GM12878 (cell line): Measurements from ENCODE around the gene HSBP1L1. TPM values are rescaled to one million over a fixed set of nuclear protein-coding genes. Genes with fewer than 3 reads are reported as not detected.

Source experiments
- ATAC-seq: fragments of 200-7000 bp; cut with Tn5 transposase; 3 replicates; pipeline ENCODE4 v1.9.1; 2020; ENCODE audit warnings: mild to moderate bottlenecking, moderate library complexity
- BruUV-seq: library from RNA; stranded (reverse); fragments of 400-500 nt; replicated peaks from 2 replicates; lab custom pipeline; 2021; lab: Mats Ljungman, UMichigan
- CTCF ChIA-PET: fragments of 300-600 bp; sonication (Branson Sonifier 250); formaldehyde crosslinking; extraction: SDS; loops from one replicate; lab custom pipeline; 2021; ENCODE audit warnings: inconsistent platforms; lab: Yijun Ruan, JAX
- POLR2A ChIA-PET: fragments of 350-600 bp; formaldehyde crosslinking; extraction: SDS; loops from one replicate; lab custom pipeline; 2021; ENCODE audit warnings: inconsistent platforms; lab: Charles Lee
- RAD21 ChIA-PET: fragments of 300-600 bp; sonication (Branson Sonifier 250); formaldehyde crosslinking; loops from one replicate; lab custom pipeline; 2023; ENCODE audit warnings: antibody characterized with exemption; ENCODE audit not compliant: unreplicated experiment; lab: Charles Lee
- SMC1A ChIA-PET: fragments of 300-600 bp; sonication (Branson Sonifier 250); formaldehyde crosslinking; loops from one replicate; lab custom pipeline; 2023; ENCODE audit not compliant: unreplicated experiment, uncharacterized antibody; lab: Charles Lee
- DNase-seq: peaks from one replicate; pipeline ENCODE4 v3.0.0-alpha.2; 2011; ENCODE audit warnings: low read depth, low spot score
- FAIRE-seq: peaks from 3 replicates; lab custom pipeline; 2011; peaks lifted over from hg19 to GRCh38; lab: Jason Lieb, UNC
- H2AFZ ChIP-seq: 2 replicates; pipeline ENCODE4 v1.6.0; 2011; ENCODE audit warnings: low read depth, low read length, control low read depth; ENCODE audit not compliant: control insufficient read depth
- H3K27ac ChIP-seq: 2 replicates; pipeline ENCODE4 v1.5.1; 2011; ENCODE audit warnings: control low read depth; ENCODE audit not compliant: control insufficient read depth, insufficient read depth
- H3K27me3 ChIP-seq, 2 experiments: replicated peaks in 1 of 2; 2 replicates each; pipeline versions ENCODE4 v1.6.0 to v1.6.1; 2011; ENCODE audit warnings: low read length in 1 of 2; ENCODE audit not compliant: control insufficient read depth in 2 of 2, insufficient read depth in 2 of 2
- H3K36me3 ChIP-seq, 2 experiments: 2 replicates each; pipeline ENCODE4 v1.5.1; 2011; ENCODE audit warnings: low read length in 1 of 2; ENCODE audit not compliant: control insufficient read depth in 2 of 2, insufficient read depth in 2 of 2
- H3K4me1 ChIP-seq: 2 replicates; pipeline ENCODE4 v1.6.1; 2011; ENCODE audit warnings: mild to moderate bottlenecking, low read length, moderate library complexity, mixed read lengths; ENCODE audit not compliant: control insufficient read depth, insufficient read depth
- H3K4me2 ChIP-seq: 2 replicates; pipeline ENCODE4 v1.6.0; 2011; ENCODE audit warnings: control low read depth; ENCODE audit not compliant: control insufficient read depth, insufficient read depth
- H3K4me3 ChIP-seq: fragments of 200-600 bp; sonication (generic); 2 replicates; pipeline ENCODE4 v1.5.1; 2016
- H3K79me2 ChIP-seq: 2 replicates; pipeline ENCODE4 v1.6.0; 2011; ENCODE audit warnings: low read length; ENCODE audit not compliant: control insufficient read depth, insufficient read depth
- H3K9ac ChIP-seq: 2 replicates; pipeline ENCODE4 v1.8.0; 2011; ENCODE audit warnings: low read length, control low read depth, mixed read lengths; ENCODE audit not compliant: control insufficient read depth, insufficient read depth
- H3K9me3 ChIP-seq: replicated peaks from 3 replicates; pipeline ENCODE4 v1.5.1; 2011; ENCODE audit warnings: mild to moderate bottlenecking, low read length; ENCODE audit not compliant: control insufficient read depth, insufficient read depth
- H4K20me1 ChIP-seq: 2 replicates; pipeline ENCODE4 v1.6.0; 2011; ENCODE audit not compliant: control insufficient read depth, insufficient read depth
- EP300 ChIP-seq, 2 experiments: fragments of 150-350 bp in 1 of 2; IDR thresholded peaks; 2 replicates each; pipeline ENCODE4 v1.6.1; 2011 to 2012; ENCODE audit warnings: low read depth in 2 of 2, low read length in 2 of 2, borderline replicate concordance in 1 of 2, improper control_type of control experiment in 1 of 2, inconsistent platforms in 1 of 2; ENCODE audit not compliant: control insufficient read depth in 1 of 2
- HDAC6 ChIP-seq: fragments of 200-600 bp; sonication (generic); IDR thresholded peaks from one replicate; pipeline ENCODE4 v1.8.0; 2017; ENCODE audit warnings: antibody characterized with exemption; ENCODE audit not compliant: unreplicated experiment
- IRF4 ChIP-seq: IDR thresholded peaks from 2 replicates; pipeline ENCODE4 v1.6.1; 2011; ENCODE audit warnings: low read depth, low read length
- KDM1A ChIP-seq: fragments of 200-600 bp; sonication (generic); IDR thresholded peaks from 2 replicates; pipeline ENCODE4 v1.6.1; 2016; ENCODE audit warnings: borderline replicate concordance
- NR2C2 ChIP-seq: IDR thresholded peaks from 2 replicates; pipeline ENCODE4 v1.6.1; 2011; ENCODE audit warnings: borderline replicate concordance, low read depth; ENCODE audit not compliant: control insufficient read depth, insufficient read length
- PAX5 ChIP-seq: IDR thresholded peaks from 2 replicates; pipeline ENCODE4 v1.6.1; 2011; ENCODE audit warnings: low read depth, low read length, borderline replicate concordance
- POLR2A ChIP-seq: IDR thresholded peaks from 2 replicates; pipeline ENCODE4 v1.6.1; 2011; ENCODE audit warnings: low read depth, mild to moderate bottlenecking, low read length
- RBBP5 ChIP-seq: fragments of 200-600 bp; sonication (generic); conservative IDR thresholded peaks from 2 replicates; pipeline ENCODE4 v1.6.1; 2016
- RUNX3 ChIP-seq: IDR thresholded peaks from 2 replicates; pipeline ENCODE4 v1.6.1; 2012; ENCODE audit warnings: low read length, inconsistent platforms
- SPI1 ChIP-seq: IDR thresholded peaks from 2 replicates; pipeline ENCODE4 v1.6.1; 2011; ENCODE audit warnings: low read depth, mild to moderate bottlenecking, low read length, moderate library complexity, borderline replicate concordance; ENCODE audit not compliant: insufficient read depth
- TARDBP ChIP-seq: IDR thresholded peaks from 2 replicates; pipeline ENCODE4 v1.6.1; 2016; ENCODE audit warnings: borderline replicate concordance
- ZNF207 ChIP-seq: fragments of 450-650 bp; IDR thresholded peaks from 2 replicates; pipeline ENCODE4 v1.6.1; 2014; ENCODE audit warnings: antibody characterized with exemption, mild to moderate bottlenecking, borderline replicate concordance
- ZNF274 ChIP-seq: IDR thresholded peaks from one replicate; pipeline ENCODE4 v1.8.0; 2011; ENCODE audit not compliant: insufficient read length, insufficient read depth
- ZZZ3 ChIP-seq: IDR thresholded peaks from 2 replicates; pipeline ENCODE4 v1.6.1; 2011; ENCODE audit warnings: low read depth; ENCODE audit not compliant: control insufficient read depth, insufficient read length
- WGBS: methylation state at CpG from one replicate; pipeline ENCODE4 v1.1.6; 2016; ENCODE audit warnings: low lambda C conversion rate; ENCODE audit not compliant: insufficient replicate concordance, insufficient coverage; ENCODE audit errors: missing lambda C conversion rate; 5-methylcytosine and 5-hydroxymethylcytosine counted together
- in situ Hi-C: fragments of 300-500 bp; cut with MboI; formaldehyde crosslinking; loops from 9 replicates; pipeline ENCODE4 v1.14.3; 2018; ENCODE audit warnings: mixed read lengths
- intact Hi-C: fragments of 100-400 bp; cut with micrococcal nuclease; formaldehyde crosslinking; loops from one replicate; pipeline ENCODE4 v1.14.2; 2022; ENCODE audit not compliant: unreplicated experiment
- polyA plus RNA-seq, 11 experiments: library from polyadenylated mRNA; depleted of rRNA in 4 of 11; unstranded in 6 of 11; stranded (reverse) in 5 of 11; fragments of >200 nt; fragmentation: Nextera tagmentation in 4 of 11; fragmentation: Illumina TruSeq in 1 of 11; extraction: Ambion mirVana in 4 of 11; extraction: Trizol in 1 of 11; gene quantifications; 1 replicate in 1 of 11; 2 replicates in 10 of 11; pipeline versions ENCODE4 v1.2.1 to v1.2.3, GENCODE V29; 2011 to 2016; ENCODE audit warnings: inconsistent platforms in 2 of 11, missing spikeins in 2 of 11, low read depth in 1 of 11
- total RNA-seq, 4 experiments: library from RNA; depleted of rRNA in 3 of 4; stranded (reverse); fragments of >200 nt in 3 of 4; fragmentation: Illumina TruSeq in 1 of 4; extraction: Trizol in 1 of 4; gene quantifications; 2 replicates each; pipeline versions ENCODE4 v1.2.1 to v1.2.3, GENCODE V29; 2013 to 2021

Gene HSBP1L1
- total and polyA plus RNA-seq, 10 of the 15 experiments (the other 5 are each of a cell fraction or from before 2014, with no cell fraction given): 0.97 to 14.0 (median 6.9) TPM; not detected in 1

DNA sequence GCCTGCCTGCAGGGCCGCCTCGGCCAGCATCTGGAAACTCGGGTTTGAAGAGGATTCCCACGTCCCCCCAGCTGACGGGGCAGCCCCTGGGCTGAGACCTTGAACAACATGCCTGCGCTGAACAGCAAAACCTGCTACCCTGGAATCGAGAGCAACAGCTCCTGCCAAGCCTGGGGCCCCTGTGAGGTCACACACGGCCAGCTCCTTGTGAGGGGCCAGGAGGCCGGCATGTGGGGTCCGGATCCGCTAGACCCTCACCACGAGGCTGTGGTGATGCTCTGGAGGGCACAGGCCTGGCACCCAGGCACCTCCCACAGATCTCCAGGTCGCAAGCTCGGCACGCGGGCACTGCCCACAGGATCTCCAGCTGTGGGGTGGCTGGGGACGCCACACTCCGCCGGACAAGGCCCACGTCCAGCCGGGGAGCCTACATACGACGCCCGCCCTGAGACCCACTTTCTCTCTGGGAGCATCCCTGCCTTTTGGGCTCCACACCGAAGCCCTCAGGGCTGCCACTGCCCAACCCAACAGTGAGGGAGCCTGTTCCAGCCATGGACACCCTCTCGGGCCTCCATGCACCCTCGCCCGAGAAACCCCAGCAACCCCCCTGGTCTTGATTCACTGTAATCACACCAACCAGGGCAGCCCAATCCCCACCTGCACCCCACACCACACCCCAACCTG is 47.1 kb upstream of the HSBP1L1 start:
- POLR2A ChIA-PET: no interaction called here
- DNase-seq: no peak
- no TSS peak for BruUV-seq

More for the DNA sequence above, 47.1 kb upstream of the HSBP1L1 start:
- Histone ChIP-seq H3K79me2 (no peaks in the 10 kb centered on the region), H3K4me3 (no peak overlapping the region), H3K9me3 (peaks cover 5% of the 10 kb centered on the region; the same call in 1 of the 3 replicates), H3K27ac (no peak overlapping the region), H3K27me3 (no peaks in the 10 kb centered on the region), H3K4me2 (no peak overlapping the region), H2AFZ (no peak overlapping the region), H3K9ac (no peak overlapping the region), H3K36me3 (peaks cover 0 to 23% of the 10 kb centered on the region in 2 experiments; a peak in 3 of 4 replicates), H3K4me1 (no peaks in the 10 kb centered on the region)
- CTCF ChIA-PET: no interaction called here
- RAD21 ChIA-PET: no interaction called here
- ATAC-seq (no peak), FAIRE-seq (no peak)
- in situ Hi-C loops: no loop called here
- SMC1A ChIA-PET: no interaction called here
- no peak for TF ChIP-seq PAX5
- no peak for TF ChIP-seq KDM1A
- TF ChIP-seq RUNX3: no peak
- no peak for TF ChIP-seq HDAC6
- TF ChIP-seq ZZZ3: no peak
- no peak for TF ChIP-seq EP300 (IDR thresholded peaks at IDR 0.05; ENCODE audit: borderline replicate concordance in 1 of 2, control insufficient read depth in 1 of 2, low read depth in 2 of 2, low read length in 2 of 2)
- no peak for TF ChIP-seq RBBP5
- TF ChIP-seq POLR2A: no peak
- TF ChIP-seq ZNF207: no peak
- TF ChIP-seq ZNF274: no peak
- no peak for TF ChIP-seq NR2C2
- no peak for TF ChIP-seq TARDBP
- TF ChIP-seq SPI1: no peak
- no peak for TF ChIP-seq IRF4
- TF ChIP-seq, all 136 proteins: peak for 0
- intact Hi-C loops: no loop called here
- WGBS: 96% methylated on average over 28 of the region's 28 CpGs
- H4K20me1 ChIP-seq: no peaks in the 10 kb centered on the region
